ENCODE results near the gene BTBD16.

Gene BTBD16

DNA sequence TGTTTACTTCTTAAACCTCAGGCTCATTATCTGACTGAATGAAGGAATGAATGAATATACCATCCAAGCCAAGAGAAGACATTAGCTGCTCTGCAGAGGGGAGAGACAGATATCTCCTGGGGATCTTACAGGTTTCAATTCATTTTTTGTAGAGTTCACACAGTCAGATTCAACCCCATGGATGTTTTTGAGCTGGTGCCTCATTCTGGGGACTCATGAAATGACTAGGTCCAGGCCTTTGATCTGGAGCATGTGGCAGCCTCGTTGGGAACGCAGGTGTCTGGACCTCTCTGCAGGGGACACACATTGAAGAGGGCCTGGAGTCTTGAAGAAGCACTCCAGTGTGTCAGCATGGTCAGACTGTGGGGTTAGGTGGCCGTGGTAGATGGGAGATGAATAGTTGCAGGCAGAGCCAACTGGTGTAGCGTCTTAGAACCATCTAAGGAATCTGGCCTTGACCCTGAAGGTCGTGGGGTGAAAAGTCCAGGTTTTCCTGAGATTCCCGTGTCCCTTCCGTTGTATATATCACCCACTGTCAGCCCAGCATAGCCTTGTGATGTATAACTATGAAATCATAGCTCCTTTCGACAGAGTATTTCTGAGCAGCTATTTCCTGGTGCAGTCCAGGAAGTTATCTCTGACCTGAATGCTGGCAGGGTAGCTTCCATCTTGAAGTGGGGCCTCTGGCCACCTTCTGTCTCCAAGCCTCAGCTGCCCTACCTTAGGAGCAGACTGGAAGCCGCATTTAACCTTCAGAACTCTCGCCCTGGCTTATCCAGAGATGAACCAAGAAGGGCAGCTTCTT lies 22.3 kb downstream of the BTBD16 start:
- no peak for DNase-seq (ENCODE audit: low read depth)
- H3K4me3 ChIP-seq (replicated peaks; ENCODE audit: low read depth, low read length): no peak overlapping the region
- TF ChIP-seq, protein P1, sequence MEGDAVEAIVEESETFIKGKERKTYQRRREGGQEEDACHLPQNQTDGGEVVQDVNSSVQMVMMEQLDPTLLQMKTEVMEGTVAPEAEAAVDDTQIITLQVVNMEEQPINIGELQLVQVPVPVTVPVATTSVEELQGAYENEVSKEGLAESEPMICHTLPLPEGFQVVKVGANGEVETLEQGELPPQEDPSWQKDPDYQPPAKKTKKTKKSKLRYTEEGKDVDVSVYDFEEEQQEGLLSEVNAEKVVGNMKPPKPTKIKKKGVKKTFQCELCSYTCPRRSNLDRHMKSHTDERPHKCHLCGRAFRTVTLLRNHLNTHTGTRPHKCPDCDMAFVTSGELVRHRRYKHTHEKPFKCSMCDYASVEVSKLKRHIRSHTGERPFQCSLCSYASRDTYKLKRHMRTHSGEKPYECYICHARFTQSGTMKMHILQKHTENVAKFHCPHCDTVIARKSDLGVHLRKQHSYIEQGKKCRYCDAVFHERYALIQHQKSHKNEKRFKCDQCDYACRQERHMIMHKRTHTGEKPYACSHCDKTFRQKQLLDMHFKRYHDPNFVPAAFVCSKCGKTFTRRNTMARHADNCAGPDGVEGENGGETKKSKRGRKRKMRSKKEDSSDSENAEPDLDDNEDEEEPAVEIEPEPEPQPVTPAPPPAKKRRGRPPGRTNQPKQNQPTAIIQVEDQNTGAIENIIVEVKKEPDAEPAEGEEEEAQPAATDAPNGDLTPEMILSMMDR (IDR thresholded peaks at IDR 0.05; ENCODE audit: low read length, missing control alignments): no peak

DNA sequence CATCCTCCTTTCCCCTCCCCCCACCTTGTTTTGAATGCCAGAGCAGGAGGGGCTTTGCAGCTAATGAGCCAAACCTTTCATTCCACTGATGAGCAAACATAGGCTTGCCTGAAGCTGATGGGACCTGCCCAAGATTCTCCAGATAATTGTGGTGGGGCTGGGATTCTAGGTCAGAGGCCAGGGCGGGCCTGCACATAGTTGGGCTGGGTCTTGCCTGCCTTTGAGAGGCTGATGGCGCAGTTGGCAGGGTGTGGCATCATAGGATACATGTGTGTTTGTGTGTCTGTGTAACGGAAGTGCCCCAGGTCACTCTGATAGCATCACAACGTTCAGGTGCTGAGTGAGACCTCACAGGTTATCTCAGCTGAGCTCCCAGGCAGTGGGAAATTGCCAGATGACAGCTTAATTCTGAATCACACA lies 22.9 kb downstream of the BTBD16 start:
- no peak for DNase-seq (ENCODE audit: low read depth)
- TF ChIP-seq, protein P1 (IDR thresholded peaks at IDR 0.05; ENCODE audit: low read length, missing control alignments): no peak
- H3K4me3 ChIP-seq (replicated peaks; ENCODE audit: low read depth, low read length): no peak overlapping the region

DNA sequence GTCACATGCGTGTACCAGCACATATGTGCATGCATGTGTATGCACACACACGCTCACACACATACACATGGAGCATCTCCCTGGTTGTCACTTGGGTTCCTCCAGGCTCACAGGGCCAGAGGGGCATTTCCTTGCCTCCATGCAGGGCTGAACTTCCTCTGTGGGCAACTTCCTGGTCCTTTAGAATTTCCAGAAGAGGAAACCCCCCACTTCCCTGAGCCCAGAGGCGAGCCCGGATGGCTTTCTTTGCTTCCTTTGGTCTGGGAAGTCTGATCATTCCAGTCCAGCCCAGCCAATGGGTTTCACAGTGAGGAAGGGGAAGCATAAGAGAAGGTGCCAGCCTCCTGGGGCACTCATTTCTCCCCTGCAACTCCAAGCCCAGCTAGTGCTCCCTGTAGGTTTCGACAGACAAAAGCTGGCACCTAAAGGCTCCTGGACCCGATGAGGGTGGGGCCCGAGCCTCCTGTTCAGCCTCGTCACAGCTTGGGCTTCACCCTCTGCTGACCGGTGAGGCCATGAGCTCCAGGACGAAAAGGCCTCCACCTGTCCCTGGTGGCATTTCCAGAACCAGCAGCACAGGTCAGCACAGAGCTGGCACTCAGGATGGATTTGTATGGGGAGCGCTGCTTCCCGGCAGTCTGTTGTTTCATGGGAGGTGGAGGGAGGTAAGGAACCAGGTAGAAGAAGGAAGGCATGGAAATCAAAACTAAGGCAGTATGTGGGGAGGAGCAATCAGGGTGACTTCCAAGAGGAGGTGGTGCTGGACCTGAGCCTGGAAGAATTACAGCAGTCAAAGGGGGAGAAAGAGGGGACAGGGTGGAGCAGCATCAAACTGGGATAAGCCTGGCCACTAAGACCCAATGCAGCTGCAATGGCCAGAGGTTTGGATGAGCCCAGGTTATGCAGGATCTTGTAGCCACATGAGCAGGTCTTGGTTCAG lies 23.7 kb downstream of the BTBD16 start:
- TF ChIP-seq, protein P1 (IDR thresholded peaks at IDR 0.05; ENCODE audit: low read length, missing control alignments): no peak

DNA sequence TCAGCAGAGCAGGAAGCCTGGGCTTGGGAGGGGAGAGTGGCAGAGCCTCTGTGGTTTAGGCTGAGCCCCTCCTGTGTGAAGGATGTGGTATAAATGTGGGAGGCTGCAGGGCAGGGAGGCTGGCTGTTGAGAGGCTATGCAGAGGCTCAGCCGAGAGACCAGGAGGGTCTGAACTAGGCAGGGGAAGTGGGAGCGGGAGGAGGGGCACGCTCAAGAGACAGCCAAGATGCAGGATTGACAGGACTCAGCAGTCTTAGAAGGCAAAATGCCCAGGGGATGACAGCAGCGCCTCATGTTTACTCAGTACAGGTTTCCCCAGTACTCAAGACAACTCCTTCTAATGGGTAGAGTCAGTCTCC lies 24.3 kb downstream of the BTBD16 start:
- H3K4me3 ChIP-seq (replicated peaks; ENCODE audit: low read depth, low read length): no peak overlapping the region
- TF ChIP-seq, protein P1 (IDR thresholded peaks at IDR 0.05; ENCODE audit: low read length, missing control alignments): no peak
- no peak for DNase-seq (ENCODE audit: low read depth)

More for the DNA sequence above, 23.7 kb downstream of the BTBD16 start:
- no peak overlapping the region for H3K4me3 ChIP-seq (replicated peaks; ENCODE audit: low read depth, low read length)
- no peak for DNase-seq (ENCODE audit: low read depth)

DNA sequence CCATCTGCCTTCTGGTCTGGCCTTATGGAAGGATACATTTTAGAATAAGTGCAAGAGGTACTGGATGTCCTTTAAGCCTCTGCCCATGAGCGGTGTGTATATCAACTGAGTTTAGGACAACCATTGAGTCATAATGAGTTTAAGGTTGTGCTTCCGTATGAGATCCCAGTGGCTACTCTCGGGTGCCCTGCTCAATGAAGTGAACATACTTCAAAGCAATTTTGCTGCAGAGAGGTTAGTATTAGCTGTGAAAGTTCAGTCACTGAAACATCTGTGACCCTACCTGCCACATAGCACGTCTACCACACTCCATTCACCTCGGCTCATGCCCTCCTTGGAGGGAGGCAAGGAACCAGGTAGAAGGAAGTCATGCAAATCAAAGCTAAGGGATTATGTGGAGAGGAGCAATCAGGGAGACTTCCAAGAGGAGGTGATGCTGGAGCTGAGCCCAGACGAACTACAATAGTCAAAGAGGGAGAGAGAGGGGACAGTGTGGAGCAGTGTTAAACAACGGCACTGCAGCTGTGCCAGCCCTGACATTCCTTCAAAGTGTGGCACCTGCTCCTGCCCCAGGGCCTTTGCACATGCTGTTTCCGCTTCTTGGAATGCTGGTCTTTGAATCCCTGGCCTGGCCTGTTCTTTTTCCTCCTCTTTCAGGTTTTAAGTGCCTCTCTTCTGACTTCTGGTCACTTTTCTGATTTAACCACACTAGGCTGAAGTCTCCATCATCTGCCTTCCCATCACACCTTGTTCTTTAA lies 25.4 kb downstream of the BTBD16 start:
- no peak for DNase-seq (ENCODE audit: low read depth)
- TF ChIP-seq, protein P1 (IDR thresholded peaks at IDR 0.05; ENCODE audit: low read length, missing control alignments): no peak
- no peak overlapping the region for H3K4me3 ChIP-seq (replicated peaks; ENCODE audit: low read depth, low read length)

DNA sequence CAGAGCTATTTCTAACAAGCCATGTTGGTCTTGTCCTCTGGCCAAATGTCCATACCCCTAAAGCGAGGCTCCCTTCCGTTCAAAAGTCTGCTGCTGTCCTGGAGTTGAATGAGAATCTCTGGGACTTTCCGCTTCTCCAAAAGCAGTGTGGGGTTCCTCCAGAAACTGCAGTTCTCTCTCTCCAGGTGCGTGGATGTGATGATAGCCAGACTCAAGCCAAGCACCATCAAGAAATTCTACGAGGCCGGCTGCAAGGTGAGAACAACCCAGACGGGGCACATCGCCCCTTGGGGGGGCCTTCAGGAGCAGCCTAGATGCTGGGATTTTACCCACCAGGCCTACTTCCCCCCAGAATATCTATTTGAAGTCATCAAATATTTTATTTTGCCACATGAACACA lies 26.5 kb downstream of the BTBD16 start:
- no peak overlapping the region for H3K4me3 ChIP-seq (replicated peaks; ENCODE audit: low read depth, low read length)
- DNase-seq (ENCODE audit: low read depth): no peak
- TF ChIP-seq, protein P1 (IDR thresholded peaks at IDR 0.05; ENCODE audit: low read length, missing control alignments): no peak

All from fibroblast of pulmonary artery (primary cell).